Stimulated activated CD4-positive, alpha-beta T cell treated with anti-CD3 and anti-CD28 coated beads, TNF-alpha, amount 100 ng/mL, for 4 hours (primary cell): ENCODE measurements around the gene OSGIN1.

Experiments used
- DNase-seq, 3 experiments: peaks; one replicate each; pipeline ENCODE4 v3.0.0-alpha.2; 2020; ENCODE audit warnings: low read depth in 3 of 3

The OSGIN1 gene

DNA sequence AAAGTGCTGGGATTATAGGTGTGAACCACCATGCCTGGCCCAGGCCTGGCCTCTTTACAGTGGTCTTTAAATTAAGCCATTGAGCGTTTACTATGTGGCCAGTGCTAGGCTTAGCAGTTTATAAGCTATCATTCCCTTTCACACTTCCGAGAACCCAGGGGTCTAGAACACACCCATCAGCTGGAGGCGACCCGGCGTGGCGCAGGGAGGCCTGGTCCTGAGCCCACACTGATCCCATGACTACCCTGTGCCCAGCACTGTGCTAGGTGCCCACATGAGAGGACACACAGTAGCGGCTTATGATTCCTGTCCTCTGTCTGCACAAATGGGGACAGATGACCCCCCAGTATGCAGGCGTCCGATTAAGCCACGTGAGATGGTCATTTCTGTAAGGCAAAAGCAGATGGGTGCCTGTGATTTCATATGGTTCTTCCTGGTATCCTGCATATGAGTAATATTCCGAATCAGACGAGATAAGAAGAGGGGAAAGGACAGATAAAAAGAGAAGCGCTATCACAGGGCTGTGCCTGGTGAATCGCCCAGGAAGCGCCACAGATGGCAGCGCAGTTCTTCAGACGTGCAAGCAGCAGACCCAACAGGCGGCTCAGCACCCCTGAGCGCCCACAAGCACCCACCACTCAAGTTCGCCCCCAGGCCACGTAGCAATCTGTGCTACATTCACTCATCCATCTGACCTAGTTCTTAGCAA, 5.3 kb downstream of the OSGIN1 start:
- no peak for DNase-seq

DNA sequence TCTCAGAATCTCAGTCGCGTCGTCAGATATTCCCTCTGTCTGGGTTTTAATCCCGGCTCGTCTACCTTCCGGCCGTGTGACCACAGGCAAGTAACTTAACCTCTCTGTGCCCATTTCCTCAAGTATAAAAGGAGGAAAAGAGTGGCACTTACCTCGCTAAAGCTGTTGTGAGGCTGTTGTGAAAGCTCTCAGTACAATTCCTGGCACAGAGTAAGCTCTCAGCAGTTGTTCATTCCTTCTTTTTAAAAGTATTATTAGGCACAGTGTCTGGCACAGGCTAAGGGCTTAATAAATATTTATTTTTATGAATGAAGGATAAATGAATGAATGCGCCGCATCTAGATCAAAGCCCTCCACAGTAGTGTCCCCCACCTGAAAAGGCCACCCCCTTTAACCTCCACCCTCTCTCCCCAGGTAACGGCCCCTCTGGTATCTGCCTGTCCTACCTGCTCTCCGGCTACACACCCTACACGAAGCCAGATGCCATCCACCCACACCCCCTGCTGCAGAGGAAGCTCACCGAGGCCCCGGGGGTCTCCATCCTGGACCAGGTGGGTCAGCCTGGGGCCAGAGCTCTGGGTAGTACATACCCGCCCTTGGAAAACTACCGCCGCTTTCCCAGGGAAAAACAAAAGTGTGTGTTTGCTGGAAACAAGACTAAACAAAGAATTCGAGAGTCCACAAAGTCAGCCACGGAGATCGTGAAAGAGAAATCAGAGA, 6.0 kb downstream of the OSGIN1 start:
- no peak for DNase-seq

DNA sequence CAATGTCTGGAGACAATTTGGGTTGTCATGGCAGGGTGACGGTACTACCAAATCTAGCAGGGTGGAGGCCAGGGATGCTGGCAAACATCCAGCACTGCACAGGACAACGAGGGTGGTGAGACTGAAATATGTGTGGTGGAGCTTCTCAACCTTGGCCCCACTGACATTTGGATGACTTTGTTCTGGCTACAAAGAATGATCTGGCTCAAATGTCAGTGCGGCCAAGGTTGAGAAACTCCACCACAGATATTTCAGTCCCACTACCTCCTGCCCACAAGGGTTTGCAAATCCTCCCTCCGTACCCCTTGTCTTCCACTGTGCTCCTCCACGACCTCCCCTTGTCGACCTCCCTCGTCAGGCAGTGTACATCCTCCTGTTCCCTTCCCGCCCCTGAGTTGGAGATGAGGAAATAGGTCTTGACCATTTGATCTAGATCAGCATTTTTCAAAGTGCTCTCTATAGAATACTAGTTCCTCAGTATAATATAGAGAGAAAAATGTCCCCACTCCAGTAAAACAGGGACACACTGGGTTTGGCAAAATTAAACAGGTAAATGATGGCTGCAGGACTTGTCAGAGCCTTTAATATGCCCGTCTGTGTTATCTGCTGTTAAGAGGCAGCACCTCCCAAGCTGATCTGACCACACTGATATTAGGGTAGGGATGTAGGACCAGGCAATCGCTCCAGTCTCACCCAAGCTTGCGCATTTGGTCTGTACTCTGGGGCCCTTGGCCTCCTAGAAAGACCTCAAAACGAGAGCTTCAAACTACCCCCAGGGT, 6.8 kb downstream of the OSGIN1 start:
- no peak for DNase-seq

DNA sequence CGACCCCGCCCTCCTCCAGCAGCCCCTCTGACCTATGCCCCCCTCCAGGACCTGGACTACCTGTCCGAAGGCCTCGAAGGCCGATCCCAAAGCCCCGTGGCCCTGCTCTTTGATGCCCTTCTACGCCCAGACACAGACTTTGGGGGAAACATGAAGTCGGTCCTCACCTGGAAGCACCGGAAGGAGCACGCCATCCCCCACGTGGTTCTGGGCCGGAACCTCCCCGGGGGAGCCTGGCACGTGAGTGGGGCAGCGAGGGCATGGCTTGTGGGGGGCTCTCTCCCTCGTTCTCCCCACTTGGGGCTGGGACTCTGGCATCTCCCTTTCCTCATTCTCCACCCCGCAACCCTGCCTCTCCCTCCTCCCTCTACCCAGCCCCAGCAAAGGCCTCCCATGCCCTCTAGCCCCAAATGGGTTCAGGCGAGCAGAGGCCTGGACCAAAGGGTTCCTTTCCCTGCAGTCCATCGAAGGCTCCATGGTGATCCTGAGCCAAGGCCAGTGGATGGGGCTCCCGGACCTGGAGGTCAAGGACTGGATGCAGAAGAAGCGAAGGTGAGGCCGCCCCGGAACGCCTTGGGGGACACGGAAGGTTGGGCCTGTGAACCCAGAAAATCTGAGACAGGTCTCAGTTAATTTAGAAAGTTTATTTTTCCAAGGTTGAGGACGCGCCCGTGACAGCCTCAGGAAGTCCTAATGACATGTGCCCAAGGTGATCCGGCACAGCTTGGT, 7.6 kb downstream of the OSGIN1 start:
- no peak for DNase-seq

DNA sequence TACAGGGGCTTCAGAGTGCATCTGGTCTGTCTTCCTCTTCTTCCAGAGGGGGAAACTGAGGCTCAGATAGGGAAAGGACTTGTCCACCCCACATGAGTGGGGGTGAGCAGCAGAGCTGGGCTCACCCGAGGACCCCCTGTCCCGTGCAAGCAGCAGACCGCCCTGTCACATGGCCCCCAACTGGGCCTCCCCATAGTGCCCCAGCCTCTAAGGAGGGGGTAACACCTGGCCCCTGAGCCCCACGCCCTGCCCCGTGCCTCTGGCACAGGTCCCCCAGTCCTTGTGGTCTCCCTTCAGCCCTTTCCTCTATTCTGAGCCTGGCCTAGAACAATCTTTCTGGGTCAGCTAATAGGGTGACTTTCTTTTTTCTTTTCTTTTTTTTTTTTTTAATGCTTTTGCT, 8.6 kb downstream of the OSGIN1 start:
- no peak for DNase-seq

DNA sequence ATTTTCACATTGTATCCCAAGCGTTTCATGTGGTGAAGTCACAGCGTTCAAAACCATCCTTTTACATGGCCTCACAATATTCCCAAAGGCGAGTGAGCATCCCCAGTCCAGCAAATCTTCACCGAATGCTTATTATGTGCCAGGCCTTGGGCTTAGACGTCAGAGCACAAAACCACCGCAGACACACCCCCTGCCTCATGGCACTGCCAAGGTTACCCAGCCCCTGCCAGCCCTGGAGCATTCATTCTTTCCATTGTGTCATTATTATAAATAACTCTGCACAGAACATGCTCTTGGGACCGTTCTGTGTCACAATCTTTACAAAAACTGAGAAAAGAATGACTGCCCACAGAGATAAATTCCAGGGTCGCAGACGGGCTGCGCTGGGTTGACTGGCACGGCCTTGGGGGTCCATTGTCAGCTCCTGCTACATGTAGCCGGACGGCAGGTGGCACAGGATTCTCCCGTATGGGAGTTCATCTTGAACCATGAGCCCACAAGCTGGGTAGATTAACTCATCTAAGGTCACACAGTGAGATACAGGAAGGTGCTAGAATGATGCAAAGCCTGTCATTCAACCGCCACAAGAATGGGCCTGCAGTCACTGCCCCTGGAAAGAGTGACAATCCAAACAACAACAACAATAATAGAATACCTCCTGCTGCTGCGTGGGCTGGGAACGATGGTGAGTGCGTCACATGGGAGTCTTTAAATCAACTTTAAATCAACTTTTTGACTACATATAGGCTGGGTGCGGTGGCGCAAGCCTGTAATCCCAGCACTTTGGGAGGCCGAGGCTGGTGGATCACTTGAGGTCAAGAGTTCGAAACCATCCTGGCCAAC, 10.5 kb downstream of the OSGIN1 start:
- no peak for DNase-seq

DNA sequence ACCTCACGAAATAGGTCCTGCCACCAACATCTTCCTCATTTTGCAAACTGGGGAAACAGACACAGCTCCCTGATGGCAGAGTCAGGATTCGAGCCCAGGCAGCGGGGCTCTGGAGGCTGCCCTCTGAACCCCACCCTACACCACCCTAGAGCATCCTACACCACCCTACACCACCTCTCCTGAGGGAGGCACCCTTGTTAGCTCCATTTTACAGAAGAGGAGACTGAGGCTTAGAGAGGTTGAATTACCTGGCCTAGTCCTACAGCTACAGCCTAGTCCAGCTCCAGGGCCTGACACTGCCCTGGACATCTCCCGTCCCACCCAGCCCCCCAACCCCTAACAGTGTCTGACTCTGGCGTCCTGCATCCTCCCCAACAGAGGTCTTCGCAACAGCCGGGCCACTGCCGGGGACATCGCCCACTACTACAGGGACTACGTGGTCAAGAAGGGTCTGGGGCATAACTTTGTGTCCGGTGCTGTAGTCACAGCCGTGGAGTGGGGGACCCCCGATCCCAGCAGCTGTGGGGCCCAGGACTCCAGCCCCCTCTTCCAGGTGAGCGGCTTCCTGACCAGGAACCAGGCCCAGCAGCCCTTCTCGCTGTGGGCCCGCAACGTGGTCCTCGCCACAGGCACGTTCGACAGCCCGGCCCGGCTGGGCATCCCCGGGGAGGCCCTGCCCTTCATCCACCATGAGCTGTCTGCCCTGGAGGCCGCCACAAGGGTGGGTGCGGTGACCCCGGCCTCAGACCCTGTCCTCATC, 11.8 kb downstream of the OSGIN1 start:
- DNase-seq: no peak

DNA sequence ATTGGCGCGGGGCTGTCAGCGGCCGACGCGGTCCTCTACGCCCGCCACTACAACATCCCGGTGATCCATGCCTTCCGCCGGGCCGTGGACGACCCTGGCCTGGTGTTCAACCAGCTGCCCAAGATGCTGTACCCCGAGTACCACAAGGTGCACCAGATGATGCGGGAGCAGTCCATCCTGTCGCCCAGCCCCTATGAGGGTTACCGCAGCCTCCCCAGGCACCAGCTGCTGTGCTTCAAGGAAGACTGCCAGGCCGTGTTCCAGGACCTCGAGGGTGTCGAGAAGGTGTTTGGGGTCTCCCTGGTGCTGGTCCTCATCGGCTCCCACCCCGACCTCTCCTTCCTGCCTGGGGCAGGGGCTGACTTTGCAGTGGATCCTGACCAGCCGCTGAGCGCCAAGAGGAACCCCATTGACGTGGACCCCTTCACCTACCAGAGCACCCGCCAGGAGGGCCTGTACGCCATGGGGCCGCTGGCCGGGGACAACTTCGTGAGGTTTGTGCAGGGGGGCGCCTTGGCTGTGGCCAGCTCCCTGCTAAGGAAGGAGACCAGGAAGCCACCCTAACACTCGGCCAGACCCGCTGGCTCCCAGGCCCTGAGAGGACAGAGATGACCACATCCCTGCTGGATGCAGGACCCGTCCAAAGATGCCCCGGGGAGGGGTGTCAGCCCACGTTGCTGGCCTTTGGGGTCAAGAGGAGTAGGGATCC, 12.6 kb downstream of the OSGIN1 start:
- DNase-seq: no peak

DNA sequence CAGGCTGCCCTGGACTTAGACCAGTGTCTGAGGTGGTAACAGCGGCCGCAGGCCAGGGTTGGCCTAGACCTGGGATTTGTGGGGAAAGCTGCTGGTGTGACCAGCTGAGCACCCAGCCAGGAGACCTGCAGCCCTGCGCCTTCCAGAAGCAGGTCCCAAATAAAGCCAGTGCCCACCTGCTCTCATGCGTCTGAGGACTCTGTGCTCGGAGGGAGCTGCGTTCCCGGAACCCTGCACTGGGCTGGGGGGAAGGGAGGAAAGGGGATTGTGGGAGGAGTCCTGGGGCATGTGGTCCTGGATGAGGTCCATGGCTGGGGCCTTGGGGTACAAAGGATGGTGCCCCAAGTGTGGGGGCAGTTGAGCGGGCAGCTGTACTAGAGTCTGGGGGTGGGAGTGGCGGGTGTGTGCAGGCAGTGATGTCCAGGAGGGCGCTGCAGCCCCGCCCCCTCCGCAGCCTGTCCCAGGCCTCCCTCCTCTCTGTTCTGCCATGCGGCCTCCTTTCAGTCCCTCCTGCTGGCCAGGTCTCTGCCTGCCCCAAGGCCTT, 13.2 kb downstream of the OSGIN1 start:
- no peak for DNase-seq

DNA sequence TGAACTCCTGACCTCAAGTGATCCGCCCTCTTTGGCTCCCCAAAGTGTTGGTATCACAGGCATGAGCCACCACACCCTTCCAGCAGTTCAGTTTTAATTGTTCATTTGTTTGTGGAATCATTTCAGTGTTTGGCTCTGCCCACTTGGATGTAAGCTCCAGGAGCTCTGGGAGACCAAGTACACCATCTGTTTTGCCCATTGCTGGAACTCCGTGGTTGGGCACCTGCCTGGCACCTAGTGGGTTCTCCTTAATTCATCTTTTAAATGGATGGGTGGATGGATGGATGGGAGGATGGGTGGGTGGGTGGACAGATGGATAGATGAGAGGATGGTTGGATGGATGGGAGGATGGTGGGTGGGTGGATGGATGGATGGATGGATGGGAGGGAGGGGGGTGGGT, 14.1 kb downstream of the OSGIN1 start:
- DNase-seq: no peak

DNA sequence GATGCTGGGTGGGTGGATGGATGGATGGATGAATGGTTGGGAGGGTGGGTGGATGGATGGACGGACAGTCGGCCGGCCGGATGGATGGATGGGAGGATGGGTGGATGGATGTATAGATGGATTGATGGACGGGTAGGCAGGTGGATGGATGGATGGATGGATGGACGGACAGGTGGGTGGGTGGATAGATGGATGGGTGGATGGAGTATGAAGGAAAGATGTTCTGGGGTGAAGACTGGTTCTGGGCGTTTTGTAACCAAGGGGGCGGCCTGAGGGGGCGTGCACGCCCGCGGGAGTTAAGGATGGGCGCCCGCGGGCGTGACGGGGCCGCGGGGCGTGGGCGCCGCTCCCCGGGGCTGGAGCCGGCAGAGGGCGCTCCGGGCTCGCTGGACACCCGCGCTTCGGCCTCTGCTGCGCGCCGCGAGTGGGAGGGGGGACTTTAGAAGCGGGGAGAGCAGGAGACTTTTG, 14.8 kb downstream of the OSGIN1 start, which contains the start of gene NECAB2:
Gene NECAB2 (plus strand): TSS at position 407 of the 468 bp plus-strand sequence. CDS start 405 bp downstream, outside the sequence.
- DNase-seq: no peak

DNA sequence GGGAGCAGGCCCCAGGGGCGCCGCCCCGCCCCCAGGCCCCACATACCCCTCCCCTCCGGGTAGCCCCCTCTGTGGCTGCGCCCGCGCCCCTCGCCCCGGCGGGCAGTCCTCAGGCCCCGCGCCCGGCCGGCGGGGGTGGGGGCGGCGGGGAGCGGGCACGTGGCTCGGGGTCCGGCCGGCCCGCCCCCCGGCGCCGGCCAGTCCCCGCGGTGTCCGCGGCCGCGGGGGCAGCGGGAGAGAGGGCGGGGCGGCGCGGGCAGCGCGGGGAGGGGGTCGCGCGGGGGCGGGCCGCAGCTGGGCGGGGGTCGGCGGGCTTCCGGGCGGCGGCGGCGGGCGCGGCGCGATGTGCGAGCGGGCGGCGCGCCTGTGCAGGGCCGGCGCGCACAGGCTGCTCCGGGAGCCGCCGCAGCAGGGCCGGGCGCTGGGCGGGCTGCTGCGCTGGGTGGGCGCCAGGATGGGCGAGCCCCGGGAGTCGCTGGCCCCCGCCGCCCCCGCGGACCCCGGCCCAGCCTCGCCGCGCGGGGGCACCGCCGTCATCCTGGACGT, 15.3 kb downstream of the OSGIN1 start:
- DNase-seq: no peak

DNA sequence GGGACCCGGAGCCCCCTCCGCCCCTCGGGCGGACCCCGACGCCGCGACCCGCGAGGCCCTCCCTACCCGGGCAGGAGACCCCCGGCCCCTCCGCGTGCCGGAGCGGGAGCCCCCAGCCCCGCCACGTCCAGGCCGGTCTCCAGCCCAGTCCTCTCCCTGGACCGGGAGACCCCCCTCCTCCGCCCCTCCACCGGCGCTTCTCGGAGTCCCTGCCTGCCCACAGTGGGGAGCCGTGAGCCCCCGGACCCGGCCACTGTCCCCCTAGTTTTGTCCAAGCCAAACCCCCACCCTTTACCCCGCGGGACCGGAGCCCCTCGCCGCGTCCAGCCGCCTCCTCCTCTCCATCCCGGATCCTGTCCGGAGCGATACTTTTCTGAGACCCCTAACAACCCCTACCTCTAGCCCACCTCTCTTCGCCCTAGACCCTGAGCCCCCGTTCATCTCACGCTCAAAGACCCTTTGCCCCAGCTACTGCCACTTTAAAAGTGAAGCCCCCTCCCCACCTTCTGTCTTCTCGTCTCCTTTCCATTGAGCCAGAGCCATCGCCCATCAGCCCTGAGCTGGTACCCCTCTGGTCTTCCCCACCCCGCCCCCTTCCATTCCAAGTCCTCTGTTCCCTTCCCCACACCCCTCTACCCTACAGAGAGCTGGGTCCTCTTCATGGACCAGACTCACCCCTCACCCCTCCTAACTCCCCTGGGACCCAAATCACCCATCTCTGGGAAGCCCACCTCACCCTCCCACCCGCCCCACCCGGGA, 16.0 kb downstream of the OSGIN1 start:
- no peak for DNase-seq

DNA sequence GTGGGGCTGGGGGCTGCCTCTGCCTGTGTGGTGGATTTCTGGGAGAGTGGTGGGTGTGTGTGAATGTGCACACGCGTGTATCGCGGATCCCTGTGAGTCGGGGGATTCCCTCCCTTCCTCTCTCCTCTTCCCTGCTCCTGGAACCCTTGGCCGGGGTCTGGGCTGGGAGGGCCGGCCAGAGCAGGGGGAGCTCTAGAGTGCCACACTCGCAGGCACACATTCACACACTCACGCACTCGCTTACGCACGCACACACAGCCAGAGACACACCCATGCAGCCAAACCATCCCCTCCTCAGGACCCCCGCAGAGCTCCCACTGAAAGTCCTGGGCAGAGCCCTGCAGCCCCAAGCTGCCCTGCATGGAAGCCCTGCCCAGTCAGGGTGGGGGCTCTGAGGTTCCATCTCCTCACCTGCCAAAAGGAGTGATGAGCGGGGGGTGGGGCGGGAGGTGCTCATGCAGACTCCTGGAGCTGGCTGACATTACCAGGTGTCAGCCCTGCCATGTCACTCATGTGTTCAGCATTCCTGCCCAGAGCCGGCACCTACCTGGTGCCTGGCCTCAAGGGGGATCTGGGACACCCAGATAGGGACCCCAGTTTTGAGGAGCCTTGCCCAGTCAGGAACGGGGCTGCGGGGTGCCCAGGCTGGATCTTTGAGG, 16.9 kb downstream of the OSGIN1 start:
- no peak for DNase-seq

DNA sequence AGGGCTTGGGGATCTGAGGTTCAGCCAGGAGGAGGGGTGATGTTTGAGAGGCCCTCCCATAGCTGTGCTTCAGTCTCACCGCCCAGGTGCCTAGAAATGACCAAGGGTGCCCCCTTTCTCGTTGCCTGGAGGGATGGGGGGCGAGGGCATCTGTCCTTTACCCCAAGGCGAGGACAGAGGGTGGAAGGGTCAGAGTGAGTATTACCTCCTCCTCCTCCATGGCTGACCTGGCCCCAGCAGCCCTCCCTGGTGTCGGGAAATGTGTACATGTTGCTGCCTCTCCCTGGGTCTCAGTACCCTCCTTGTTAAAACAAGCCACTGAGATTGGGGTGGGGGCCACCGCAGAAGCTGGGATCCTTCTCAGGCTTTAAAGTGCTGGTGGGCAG, 17.4 kb downstream of the OSGIN1 start:
- no peak for DNase-seq

DNA sequence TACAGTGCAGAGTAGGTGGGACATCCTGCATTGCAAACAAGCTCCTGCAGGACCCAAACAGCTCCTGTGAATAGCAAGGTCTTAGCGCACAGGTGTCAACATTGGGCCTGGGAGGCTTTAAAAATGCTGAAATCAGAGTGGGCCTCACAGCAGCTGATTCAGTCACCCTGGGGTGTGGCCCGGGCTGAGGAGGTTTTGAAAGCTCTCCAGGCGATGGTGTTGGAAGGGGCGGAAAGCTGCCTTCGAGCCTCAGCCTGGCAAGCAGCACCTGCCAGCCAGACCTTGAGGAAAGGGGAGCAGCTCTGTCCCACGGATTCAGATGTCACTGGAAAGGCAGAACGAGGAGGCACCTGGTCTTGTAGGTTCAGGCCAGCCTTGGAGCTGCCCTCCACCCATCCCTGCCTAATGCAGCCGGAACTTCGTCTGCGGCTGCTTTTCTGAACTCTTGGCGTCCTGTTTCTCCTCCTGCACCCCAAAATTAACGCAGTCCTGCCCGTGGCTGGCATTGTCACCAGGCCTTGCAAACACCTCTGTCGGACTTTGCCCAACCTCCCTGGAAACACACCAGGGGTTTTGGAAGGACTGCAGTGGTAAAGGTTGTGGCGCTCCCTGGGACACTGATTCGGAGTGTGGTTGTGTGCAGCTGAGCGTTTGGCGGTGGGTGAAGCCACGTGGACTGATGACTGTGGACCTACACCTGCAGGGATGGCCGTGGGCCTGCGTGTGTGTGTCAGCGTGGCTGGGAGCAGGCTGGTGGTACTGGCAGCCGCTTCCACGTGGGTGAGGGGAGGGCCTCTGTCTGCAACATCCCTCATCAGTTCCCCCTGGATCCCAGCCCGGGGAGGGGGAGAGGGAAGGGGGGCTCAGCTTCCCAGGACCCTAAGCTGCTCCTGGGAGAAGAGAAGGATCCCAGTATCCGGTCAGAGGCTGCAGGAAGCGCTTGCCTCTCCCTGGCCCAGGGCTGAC, 18.4 kb downstream of the OSGIN1 start:
- DNase-seq: no peak
